GM06990 (cell line): Measurements from ENCODE around the gene LSS.

Experiments
- DNase-seq: peaks from one replicate; pipeline ENCODE4 v3.0.0-alpha.2; 2011; ENCODE audit not compliant: insufficient read length; ENCODE audit errors: extremely low read depth
- H3K27me3 ChIP-seq: replicated peaks from 2 replicates; pipeline ENCODE4 v1.6.0; 2011; ENCODE audit warnings: low read length; ENCODE audit not compliant: control insufficient read depth, insufficient read depth
- H3K36me3 ChIP-seq: 2 replicates; pipeline ENCODE4 v1.5.1; 2011; ENCODE audit warnings: low read length; ENCODE audit not compliant: control insufficient read depth, insufficient read depth
- H3K4me3 ChIP-seq: replicated peaks from 2 replicates; pipeline ENCODE4 v1.5.1; 2011; ENCODE audit warnings: low read depth, mild to moderate bottlenecking, control low read depth, low read length
- TF ChIP-seq, protein P1 (sequence below): IDR thresholded peaks from 2 replicates; pipeline ENCODE4 v1.5.1; 2011; ENCODE audit warnings: low read length, control low read depth, mild to moderate bottlenecking, inconsistent platforms; ENCODE audit not compliant: insufficient read depth, poor library complexity, severe bottlenecking

Gene LSS

DNA sequence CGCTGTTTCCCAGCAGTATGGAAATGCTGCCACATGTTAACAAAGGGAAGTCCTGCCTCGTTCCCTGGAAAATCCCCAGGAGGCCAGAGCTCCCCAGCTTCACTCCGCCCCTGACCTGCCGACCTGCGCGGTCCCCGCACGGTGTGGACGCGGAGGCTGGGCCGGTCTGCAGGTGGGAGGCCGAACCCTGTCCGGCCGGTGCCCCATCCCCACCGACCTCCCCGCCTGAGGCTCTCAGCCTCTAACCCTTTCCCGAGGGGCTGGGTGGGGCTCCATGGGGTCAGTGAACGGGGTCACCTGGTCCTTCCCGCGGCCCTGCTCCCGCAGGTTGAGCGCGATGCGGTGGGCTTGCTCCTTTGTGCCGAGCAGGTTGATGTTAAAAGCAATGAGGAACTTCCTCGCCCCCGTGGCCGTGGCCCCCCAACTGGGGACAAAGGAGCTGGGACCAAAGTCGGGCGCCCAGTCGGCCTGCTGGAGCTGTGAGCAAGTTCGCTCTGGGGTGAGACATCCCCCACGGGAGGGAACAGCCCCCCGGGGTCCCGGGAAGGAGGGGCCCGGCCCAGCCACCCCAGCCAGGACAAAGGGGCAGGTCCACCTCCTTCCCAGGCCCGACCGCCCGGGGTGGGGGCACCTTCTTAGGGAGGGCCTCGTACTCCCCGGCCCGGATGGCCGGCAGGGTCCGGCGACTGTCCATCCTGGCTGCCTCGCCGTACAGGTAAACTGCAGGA, 77.1 kb downstream of the LSS start:
- TF ChIP-seq, protein P1, sequence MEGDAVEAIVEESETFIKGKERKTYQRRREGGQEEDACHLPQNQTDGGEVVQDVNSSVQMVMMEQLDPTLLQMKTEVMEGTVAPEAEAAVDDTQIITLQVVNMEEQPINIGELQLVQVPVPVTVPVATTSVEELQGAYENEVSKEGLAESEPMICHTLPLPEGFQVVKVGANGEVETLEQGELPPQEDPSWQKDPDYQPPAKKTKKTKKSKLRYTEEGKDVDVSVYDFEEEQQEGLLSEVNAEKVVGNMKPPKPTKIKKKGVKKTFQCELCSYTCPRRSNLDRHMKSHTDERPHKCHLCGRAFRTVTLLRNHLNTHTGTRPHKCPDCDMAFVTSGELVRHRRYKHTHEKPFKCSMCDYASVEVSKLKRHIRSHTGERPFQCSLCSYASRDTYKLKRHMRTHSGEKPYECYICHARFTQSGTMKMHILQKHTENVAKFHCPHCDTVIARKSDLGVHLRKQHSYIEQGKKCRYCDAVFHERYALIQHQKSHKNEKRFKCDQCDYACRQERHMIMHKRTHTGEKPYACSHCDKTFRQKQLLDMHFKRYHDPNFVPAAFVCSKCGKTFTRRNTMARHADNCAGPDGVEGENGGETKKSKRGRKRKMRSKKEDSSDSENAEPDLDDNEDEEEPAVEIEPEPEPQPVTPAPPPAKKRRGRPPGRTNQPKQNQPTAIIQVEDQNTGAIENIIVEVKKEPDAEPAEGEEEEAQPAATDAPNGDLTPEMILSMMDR, result no peak
- H3K36me3 ChIP-seq, result no peaks in the 10 kb centered on the region
- peak; percentile 6 for DNase-seq
- no peak overlapping the region for H3K4me3 ChIP-seq
- no peaks in the 10 kb centered on the region for H3K27me3 ChIP-seq

- peak; percentile 3 for DNase-seq
- TF ChIP-seq, protein P1, result no peak
- H3K27me3 ChIP-seq, result no peaks in the 10 kb centered on the region
- no peaks in the 10 kb centered on the region for H3K36me3 ChIP-seq
- no peak overlapping the region for H3K4me3 ChIP-seq
Observed at GRCh38 chr21:46150491-46151121, 78.0 kb downstream of the LSS start.

DNA sequence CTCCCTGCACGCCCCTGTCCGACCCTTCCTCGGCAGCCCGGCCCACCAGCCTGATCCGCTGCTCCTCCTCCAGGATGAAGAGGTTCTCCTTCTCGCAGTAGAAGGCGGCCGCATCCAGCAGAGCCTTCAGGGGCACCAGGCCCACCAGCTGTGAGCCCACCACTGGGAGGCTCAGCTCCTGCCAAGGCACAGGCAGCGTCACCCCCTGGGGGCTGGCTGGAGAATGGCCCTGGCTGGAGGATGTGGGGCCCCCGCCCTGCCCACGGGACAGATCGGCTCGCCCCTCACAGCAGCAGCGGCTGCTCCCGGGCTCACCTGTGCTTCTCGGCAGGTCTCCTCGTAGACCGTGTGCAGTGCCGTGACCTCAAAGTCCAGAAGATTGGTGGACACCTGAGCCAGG, 78.5 kb downstream of the LSS start:
- TF ChIP-seq, protein P1, result no peak
- no peak overlapping the region for H3K4me3 ChIP-seq
- DNase-seq, result peak; percentile 3

DNA sequence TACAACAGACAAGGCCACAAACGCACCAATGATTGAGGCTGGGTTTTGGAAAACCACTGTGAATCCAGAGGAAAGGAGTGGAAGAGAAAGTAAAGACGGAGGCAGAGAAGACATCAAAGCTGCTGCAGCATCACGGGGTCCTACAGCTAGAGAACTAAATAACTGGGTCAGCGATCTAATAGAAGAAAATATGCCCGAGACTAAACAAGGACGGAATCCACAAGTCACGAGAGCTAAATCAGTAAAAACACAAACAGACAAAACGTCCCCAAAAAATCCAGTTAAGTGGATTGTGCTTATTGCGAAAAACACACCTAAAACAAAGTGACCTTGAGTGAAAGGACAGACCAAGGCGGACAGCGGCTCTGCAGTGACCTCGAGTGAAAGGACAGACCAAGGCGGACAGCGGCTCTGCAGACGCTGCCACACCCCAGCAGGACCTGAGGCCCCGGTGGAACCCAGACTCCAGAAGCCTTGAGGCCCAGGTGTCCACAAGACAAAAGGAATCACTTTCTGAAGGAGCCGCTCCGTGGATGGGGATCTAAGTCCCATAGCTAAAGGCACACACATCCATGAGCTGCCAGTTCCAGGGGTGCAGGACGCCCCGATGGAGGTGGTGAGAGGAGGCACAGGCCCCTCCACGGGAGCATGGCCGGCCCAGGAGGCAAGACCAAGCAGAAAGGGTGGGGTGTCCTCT, 79.2 kb downstream of the LSS start:
- Histone ChIP-seq H3K4me3 (no peak overlapping the region), H3K27me3 (no peaks in the 10 kb centered on the region), H3K36me3 (no peaks in the 10 kb centered on the region)
- TF ChIP-seq, protein P1, result no peak
- DNase-seq, result no peak

More for the DNA sequence above, 78.5 kb downstream of the LSS start:
- Histone ChIP-seq H3K36me3 (no peaks in the 10 kb centered on the region), H3K27me3 (no peaks in the 10 kb centered on the region)

DNA sequence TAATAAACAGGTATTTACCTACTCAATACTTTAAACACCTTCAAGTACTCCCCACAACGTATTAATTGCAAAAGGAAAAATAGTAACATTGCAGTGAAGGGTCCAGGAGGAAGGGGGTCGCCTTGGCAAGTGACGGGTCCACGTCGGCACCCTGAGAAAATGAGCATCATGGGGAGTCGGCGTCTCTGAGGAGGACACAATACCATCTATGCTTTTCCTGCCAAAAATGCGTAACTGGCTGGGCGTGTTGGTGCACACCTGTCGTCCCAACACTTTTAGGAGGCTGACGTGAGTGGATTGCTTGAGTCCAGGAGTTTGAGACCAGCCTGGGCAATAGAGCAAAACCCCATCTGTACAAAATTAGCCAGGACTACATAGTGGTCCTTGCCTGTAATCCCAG, 80.5 kb downstream of the LSS start:
- DNase-seq, result no peak
- Histone ChIP-seq H3K36me3 (no peaks in the 10 kb centered on the region), H3K27me3 (no peaks in the 10 kb centered on the region), H3K4me3 (no peak overlapping the region)
- TF ChIP-seq, protein P1, result no peak
